HUES48 (cell line): ENCODE results near the gene GCNT2.
A peak's percentile ranks its signal among the peaks of the same experiment; 100 is the strongest.
"Not testable (repeated sequence)": the region's sequence is repeated elsewhere in the genome, so short reads cannot be mapped to it uniquely, and the experiment has no call there.

Experiments used
- H3K27ac ChIP-seq: one replicate; pipeline ENCODE4 v1.7.0; 2013; ENCODE audit warnings: low read depth, low read length, inconsistent platforms
- H3K27me3 ChIP-seq: 2 replicates; pipeline ENCODE4 v1.6.1; 2013; ENCODE audit warnings: mild to moderate bottlenecking, low read length; ENCODE audit not compliant: control insufficient read depth, insufficient read depth
- H3K36me3 ChIP-seq: 2 replicates; pipeline ENCODE4 v1.6.1; 2013; ENCODE audit warnings: low read length; ENCODE audit not compliant: control insufficient read depth, insufficient read depth
- H3K4me1 ChIP-seq: 2 replicates; pipeline ENCODE4 v1.6.1; 2013; ENCODE audit warnings: mild to moderate bottlenecking, low read length; ENCODE audit not compliant: control insufficient read depth, insufficient read depth
- H3K4me3 ChIP-seq: 2 replicates; pipeline ENCODE4 v1.5.1; 2013; ENCODE audit warnings: mild to moderate bottlenecking, low read depth, low read length
- H3K9ac ChIP-seq: 2 replicates; pipeline ENCODE4 v1.6.1; 2013; ENCODE audit warnings: mild to moderate bottlenecking, low read depth, low read length, moderate library complexity
- H3K9me3 ChIP-seq: 2 replicates; pipeline ENCODE4 v1.6.1; 2013; ENCODE audit warnings: low read length; ENCODE audit not compliant: control insufficient read depth, insufficient read depth

GCNT2 gene

GRCh38 chr6:10521104-10521808, at the start of gene GCNT2:
Gene GCNT2 (plus strand): TSS chr6:10521351. CDS start chr6:10528912, 7,561 bp downstream.
- H3K9ac ChIP-seq = 0 out of 2 replicates have a peak within 1 kb of the TSS, but pooled peaks have one; percentile 43
- peak within 1 kb of the TSS; percentile 91 for H3K27ac ChIP-seq
- H3K4me1 ChIP-seq = peaks cover 43% of the 10 kb centered on the region
- H3K27me3 ChIP-seq = no peaks in the 10 kb centered on the region
- no peaks in the 10 kb centered on the region for H3K9me3 ChIP-seq
- peak within 1 kb of the TSS; percentile 46 for H3K4me3 ChIP-seq
- H3K36me3 ChIP-seq = no peaks in the 10 kb centered on the region

- Histone ChIP-seq H3K36me3 (no peaks in the 10 kb centered on the region), H3K9me3 (no peaks in the 10 kb centered on the region), H3K4me3 (no peak overlapping the region), H3K27ac (no peak overlapping the region), H3K9ac (no peak overlapping the region), H3K27me3 (no peaks in the 10 kb centered on the region), H3K4me1 (no peaks in the 10 kb centered on the region)
These were observed 48.5 kb upstream of the GCNT2 start for GRCh38 chr6:10472634-10473033.

- H3K4me3 ChIP-seq = no peak overlapping the region
- H3K4me1 ChIP-seq = no peaks in the 10 kb centered on the region
- peaks cover 7% of the 10 kb centered on the region; the same call in 1 of the 2 replicates for H3K9me3 ChIP-seq
- no peaks in the 10 kb centered on the region for H3K27me3 ChIP-seq
- no peaks in the 10 kb centered on the region for H3K36me3 ChIP-seq
- H3K27ac ChIP-seq = no peak overlapping the region
- no peak overlapping the region for H3K9ac ChIP-seq
These were observed 42.7 kb upstream of the GCNT2 start for GRCh38 chr6:10478187-10479040.

- Histone ChIP-seq H3K36me3 (no peaks in the 10 kb centered on the region), H3K4me3 (no peak overlapping the region), H3K27ac (no peak overlapping the region), H3K9me3 (peaks cover 9% of the 10 kb centered on the region; the same call in 1 of the 2 replicates), H3K4me1 (no peaks in the 10 kb centered on the region), H3K9ac (no peak overlapping the region), H3K27me3 (no peaks in the 10 kb centered on the region)
These were observed 41.0 kb upstream of the GCNT2 start for GRCh38 chr6:10479939-10480700.

- Histone ChIP-seq H3K9me3 (peaks cover 9% of the 10 kb centered on the region; the same call in 1 of the 2 replicates), H3K4me1 (no peaks in the 10 kb centered on the region), H3K4me3 (no peak overlapping the region), H3K9ac (no peak overlapping the region), H3K27me3 (no peaks in the 10 kb centered on the region), H3K27ac (no peak overlapping the region), H3K36me3 (no peaks in the 10 kb centered on the region)
These were observed 40.0 kb upstream of the GCNT2 start for GRCh38 chr6:10481101-10481500.

GRCh38 chr6:10482636-10483257, 38.4 kb upstream of the GCNT2 start:
- no peak overlapping the region for H3K9ac ChIP-seq
- H3K27ac ChIP-seq = no peak overlapping the region
- H3K4me3 ChIP-seq = no peak overlapping the region
- H3K9me3 ChIP-seq = peaks cover 9% of the 10 kb centered on the region; the same call in 1 of the 2 replicates
- no peaks in the 10 kb centered on the region for H3K36me3 ChIP-seq
- no peaks in the 10 kb centered on the region for H3K4me1 ChIP-seq
- H3K27me3 ChIP-seq = peaks cover 8% of the 10 kb centered on the region; the same call in 1 of the 2 replicates

- no peak overlapping the region for H3K27ac ChIP-seq
- no peak overlapping the region for H3K9ac ChIP-seq
- H3K36me3 ChIP-seq = no peaks in the 10 kb centered on the region
- H3K4me3 ChIP-seq = no peak overlapping the region
- H3K4me1 ChIP-seq = 0 out of 2 replicates have a peak, but pooled peaks cover 3% of the 10 kb centered on the region
- peaks cover 18% of the 10 kb centered on the region for H3K27me3 ChIP-seq
- H3K9me3 ChIP-seq = peaks cover 9% of the 10 kb centered on the region; the same call in 1 of the 2 replicates
These were observed 36.2 kb upstream of the GCNT2 start for GRCh38 chr6:10484912-10485311.

GRCh38 chr6:10485406-10485805, 35.7 kb upstream of the GCNT2 start:
- Histone ChIP-seq H3K36me3 (no peaks in the 10 kb centered on the region), H3K4me3 (no peak overlapping the region), H3K27me3 (peaks cover 18% of the 10 kb centered on the region), H3K9me3 (peaks cover 9% of the 10 kb centered on the region; the same call in 1 of the 2 replicates), H3K4me1 (0 out of 2 replicates have a peak, but pooled peaks cover 3% of the 10 kb centered on the region), H3K27ac (no peak overlapping the region), H3K9ac (no peak overlapping the region)

GRCh38 chr6:10486215-10486614, 34.9 kb upstream of the GCNT2 start:
- H3K9me3 ChIP-seq = peaks cover 9% of the 10 kb centered on the region; the same call in 1 of the 2 replicates
- no peaks in the 10 kb centered on the region for H3K36me3 ChIP-seq

GRCh38 chr6:10486944-10487588, 34.1 kb upstream of the GCNT2 start:
- H3K4me3 ChIP-seq, H3K27ac ChIP-seq, H3K4me1 ChIP-seq, H3K36me3 ChIP-seq, H3K9me3 ChIP-seq, H3K9ac ChIP-seq: not testable (repeated sequence)
- H3K27me3 ChIP-seq = peaks cover 18% of the 10 kb centered on the region

More at GRCh38 chr6:10486215-10486614, 34.9 kb upstream of the GCNT2 start:
- peaks cover 18% of the 10 kb centered on the region for H3K27me3 ChIP-seq
- H3K4me1 ChIP-seq = 0 out of 2 replicates have a peak, but pooled peaks cover 3% of the 10 kb centered on the region
- no peak overlapping the region for H3K9ac ChIP-seq
- no peak overlapping the region for H3K27ac ChIP-seq
- H3K4me3 ChIP-seq = no peak overlapping the region
